AG09309 (cell line): ENCODE data around the gene PPP1R17.

Experiments used
- DNase-seq: peaks from one replicate; pipeline ENCODE4 v3.0.0-alpha.2; 2010; ENCODE audit warnings: low read depth
- H3K4me3 ChIP-seq: 2 replicates; pipeline ENCODE4 v1.5.1; 2011; ENCODE audit warnings: mild to moderate bottlenecking, low read depth, low read length, moderate library complexity; ENCODE audit not compliant: control insufficient read depth
- CTCF ChIP-seq: IDR thresholded peaks from 2 replicates; pipeline ENCODE4 v1.5.1; 2011; ENCODE audit warnings: mild to moderate bottlenecking, low read depth, low read length, inconsistent platforms; ENCODE audit not compliant: insufficient read depth, control insufficient read depth; ENCODE audit errors: missing control alignments

Gene PPP1R17

GRCh38 chr7:31744294-31744874 is 57.4 kb downstream of the PPP1R17 start:
- peak; percentile 82 for TF ChIP-seq CTCF
- peak; percentile 42 for DNase-seq
- no peak overlapping the region for H3K4me3 ChIP-seq

GRCh38 chr7:31747553-31747952 is 60.5 kb downstream of the PPP1R17 start:
- TF ChIP-seq CTCF: no peak
- DNase-seq: no peak
- no peak overlapping the region for H3K4me3 ChIP-seq

- H3K4me3 ChIP-seq: no peak overlapping the region
- no peak for TF ChIP-seq CTCF
- DNase-seq: no peak
Measured at GRCh38 chr7:31748084-31748483, 61.1 kb downstream of the PPP1R17 start.

GRCh38 chr7:31751726-31752125 is 64.7 kb downstream of the PPP1R17 start:
- H3K4me3 ChIP-seq: no peak overlapping the region
- TF ChIP-seq CTCF: no peak
- DNase-seq: no peak
